Measurements from ENCODE around the gene THRSP. TPM values are rescaled to one million over a fixed set of nuclear protein-coding genes. Genes with fewer than 3 reads are reported as not detected.
A peak's percentile ranks its signal among the peaks of the same experiment; 100 is the strongest.

Gene THRSP
- total and polyA plus RNA-seq, 2 donors (not counting 1 experiment from before 2014, with no cell fraction given), result under 0.01 to 0.19 TPM

GRCh38 chr11:78069465-78069864 is 5.8 kb downstream of the THRSP start:
- Histone ChIP-seq H3K4me2 (ENCODE audit: extremely low read depth, insufficient read depth, low read length) (no peak overlapping the region), H3K9ac (ENCODE audit: insufficient read depth, low read length) (no peak overlapping the region), H3K9me3 (ENCODE audit: control insufficient read depth, insufficient read depth, low read depth, low read length) (no peaks in the 10 kb centered on the region), H3K4me1 (ENCODE audit: control insufficient read depth, extremely low read depth, insufficient read depth, low read length) (no peaks in the 10 kb centered on the region), H3K27me3 (ENCODE audit: control insufficient read depth, insufficient read depth, low read length) (no peaks in the 10 kb centered on the region), H3K4me3 (replicated peaks in 1 of 4; ENCODE audit: control extremely low read depth in 1 of 4, insufficient read depth in 1 of 4, low read depth in 3 of 4, low read length in 4 of 4) (no peak overlapping the region), H4K20me1 (ENCODE audit: control insufficient read depth, extremely low read depth, insufficient read depth, low read length) (no peaks in the 10 kb centered on the region), H3K79me2 (ENCODE audit: control insufficient read depth, insufficient read depth, low read length) (peaks cover 15% of the 10 kb centered on the region), H2AFZ (ENCODE audit: low read length) (no peak overlapping the region), H3K36me3 (ENCODE audit: control insufficient read depth, insufficient read depth, low read length) (peaks cover 6% of the 10 kb centered on the region), H3K27ac (ENCODE audit: insufficient read depth, low read length) (no peak overlapping the region)
- peak in 1 of 2 donors; percentile 54 for DNase-seq (ENCODE audit: low read depth in 2 of 2)
- TF ChIP-seq CTCF (conservative IDR thresholded peaks at IDR 0.05 in 1 of 2, IDR thresholded peaks at IDR 0.05 in 1 of 2; ENCODE audit: low read depth in 1 of 2, low read length in 2 of 2) (no peak), EZH2 (IDR thresholded peaks at IDR 0.05; ENCODE audit: low read length, missing control alignments) (no peak)

GRCh38 chr11:78070621-78071020 is 7.0 kb downstream of the THRSP start:
- Histone ChIP-seq H3K36me3 (ENCODE audit: control insufficient read depth, insufficient read depth, low read length) (peaks cover 6% of the 10 kb centered on the region), H3K4me1 (ENCODE audit: control insufficient read depth, extremely low read depth, insufficient read depth, low read length) (no peaks in the 10 kb centered on the region), H3K9me3 (ENCODE audit: control insufficient read depth, insufficient read depth, low read depth, low read length) (no peaks in the 10 kb centered on the region), H3K27ac (ENCODE audit: insufficient read depth, low read length) (no peak overlapping the region), H3K4me2 (ENCODE audit: extremely low read depth, insufficient read depth, low read length) (no peak overlapping the region), H3K4me3 (replicated peaks in 1 of 4; ENCODE audit: control extremely low read depth in 1 of 4, insufficient read depth in 1 of 4, low read depth in 3 of 4, low read length in 4 of 4) (no peak overlapping the region), H3K9ac (ENCODE audit: insufficient read depth, low read length) (no peak overlapping the region), H4K20me1 (ENCODE audit: control insufficient read depth, extremely low read depth, insufficient read depth, low read length) (no peaks in the 10 kb centered on the region), H3K79me2 (ENCODE audit: control insufficient read depth, insufficient read depth, low read length) (peaks cover 27% of the 10 kb centered on the region), H3K27me3 (ENCODE audit: control insufficient read depth, insufficient read depth, low read length) (no peaks in the 10 kb centered on the region), H2AFZ (ENCODE audit: low read length) (no peak overlapping the region)
- TF ChIP-seq EZH2 (IDR thresholded peaks at IDR 0.05; ENCODE audit: low read length, missing control alignments) (no peak), CTCF (conservative IDR thresholded peaks at IDR 0.05 in 1 of 2, IDR thresholded peaks at IDR 0.05 in 1 of 2; ENCODE audit: low read depth in 1 of 2, low read length in 2 of 2) (no peak)
- DNase-seq (ENCODE audit: low read depth in 2 of 2), result no peak

- H2AFZ ChIP-seq (ENCODE audit: low read length), result no peak overlapping the region
- no peak overlapping the region for H3K9ac ChIP-seq (ENCODE audit: insufficient read depth, low read length)
- H3K9me3 ChIP-seq (ENCODE audit: control insufficient read depth, insufficient read depth, low read depth, low read length), result no peaks in the 10 kb centered on the region
- peaks cover 6% of the 10 kb centered on the region for H3K36me3 ChIP-seq (ENCODE audit: control insufficient read depth, insufficient read depth, low read length)
- no peaks in the 10 kb centered on the region for H3K4me1 ChIP-seq (ENCODE audit: control insufficient read depth, extremely low read depth, insufficient read depth, low read length)
- H3K27me3 ChIP-seq (ENCODE audit: control insufficient read depth, insufficient read depth, low read length), result no peaks in the 10 kb centered on the region
- no peaks in the 10 kb centered on the region for H4K20me1 ChIP-seq (ENCODE audit: control insufficient read depth, extremely low read depth, insufficient read depth, low read length)
- H3K27ac ChIP-seq (ENCODE audit: insufficient read depth, low read length), result no peak overlapping the region
- no peak overlapping the region for H3K4me3 ChIP-seq (replicated peaks in 1 of 4; ENCODE audit: control extremely low read depth in 1 of 4, insufficient read depth in 1 of 4, low read depth in 3 of 4, low read length in 4 of 4)
- no peak overlapping the region for H3K4me2 ChIP-seq (ENCODE audit: extremely low read depth, insufficient read depth, low read length)
- no peak for DNase-seq (ENCODE audit: low read depth in 2 of 2)
- peaks cover 36% of the 10 kb centered on the region for H3K79me2 ChIP-seq (ENCODE audit: control insufficient read depth, insufficient read depth, low read length)
- TF ChIP-seq CTCF (conservative IDR thresholded peaks at IDR 0.05 in 1 of 2, IDR thresholded peaks at IDR 0.05 in 1 of 2; ENCODE audit: low read depth in 1 of 2, low read length in 2 of 2), result no peak
- no peak for TF ChIP-seq EZH2 (IDR thresholded peaks at IDR 0.05; ENCODE audit: low read length, missing control alignments)
Measured at GRCh38 chr11:78071717-78072116, 8.1 kb downstream of the THRSP start.

Measured in fibroblast of lung (primary cell).